AG04449 (cell line): ENCODE measurements around the gene RUSF1.

Experiments
- CTCF ChIA-PET: fragments of 350-600 bp; formaldehyde crosslinking; extraction: SDS; loops from one replicate; lab custom pipeline; 2021; ENCODE audit warnings: antibody characterized with exemption; lab: Yijun Ruan, JAX
- POLR2A ChIA-PET: fragments of 400-600, 350-600 bp; formaldehyde crosslinking; extraction: SDS; loops from one replicate; lab custom pipeline; 2020; ENCODE audit warnings: antibody characterized with exemption, inconsistent platforms; lab: Yijun Ruan, JAX
- DNase-seq: peaks from one replicate; pipeline ENCODE4 v3.0.0-alpha.2; 2010; ENCODE audit warnings: low read depth, low spot score
- H3K4me3 ChIP-seq: 2 replicates; pipeline ENCODE4 v1.5.1; 2011; ENCODE audit warnings: low read depth, mild to moderate bottlenecking, control low read depth, low read length
- CTCF ChIP-seq: IDR thresholded peaks from one replicate; pipeline ENCODE4 v1.5.1; 2011; ENCODE audit warnings: mild to moderate bottlenecking, moderate library complexity, low read length, control low read depth, inconsistent platforms; ENCODE audit not compliant: insufficient read depth; ENCODE audit errors: missing control alignments

Gene RUSF1

GRCh38 chr16:31464348-31464769 lies 43.8 kb downstream of the RUSF1 start:
- no peak for DNase-seq
- TF ChIP-seq CTCF, result no peak
- CTCF ChIA-PET, result interaction anchor here (1.0 kb wide), 1 partner anchor 480 kb away, joined by 3 read pairs; no protein-coding TSS in a partner anchor
- H3K4me3 ChIP-seq, result no peak overlapping the region
- POLR2A ChIA-PET, result no interaction called here

GRCh38 chr16:31461921-31462804 lies 46.0 kb downstream of the RUSF1 start:
- POLR2A ChIA-PET, result interaction anchor here (3.0 kb wide), 1 partner anchor 9 kb away, joined by 12 read pairs; the partner anchor contains the start of gene TGFB1I1
- DNase-seq, result no peak
- TF ChIP-seq CTCF, result no peak
- CTCF ChIA-PET, result interaction anchor here (0.6 to 11.7 kb wide), 8 partner anchors 8 to 527 kb away, joined by 3 to 134 read pairs (median 3); partner anchors contain the start of genes TGFB1I1 and ZNF843
- no peak overlapping the region for H3K4me3 ChIP-seq

- POLR2A ChIA-PET, result interaction anchor here (3.0 kb wide), 1 partner anchor 10 kb away, joined by 12 read pairs; the partner anchor contains the start of gene TGFB1I1
- CTCF ChIA-PET, result interaction anchor here (0.9 to 11.7 kb wide), 28 partner anchors 9 to 526 kb away, joined by 3 to 134 read pairs (median 6); partner anchors contain the start of genes HSD3B7, PYCARD, TGFB1I1 and ZNF843
- no peak overlapping the region for H3K4me3 ChIP-seq
- no peak for DNase-seq
- TF ChIP-seq CTCF, result no peak
Measured at GRCh38 chr16:31461201-31461920, 46.8 kb downstream of the RUSF1 start.

- no peak for DNase-seq
- ChIA-PET POLR2A (interaction anchor here (0.6 to 3.8 kb wide), 6 partner anchors 9 to 318 kb away, joined by 3 to 25 read pairs (median 6); partner anchors contain the start of genes FUS, SLC5A2 and TGFB1I1), CTCF (interaction anchor here (0.8 to 11.7 kb wide), 30 partner anchors 9 to 526 kb away, joined by 3 to 134 read pairs (median 5); partner anchors contain the start of genes HSD3B7, PYCARD, TGFB1I1 and ZNF843)
- TF ChIP-seq CTCF, result peak; percentile 56
- peak overlapping the region; percentile 64 for H3K4me3 ChIP-seq
Measured at GRCh38 chr16:31460582-31461002, 47.6 kb downstream of the RUSF1 start.

GRCh38 chr16:31459687-31460581 lies 48.3 kb downstream of the RUSF1 start:
- peak overlapping the region; percentile 64 for H3K4me3 ChIP-seq
- peak; percentile 90 for DNase-seq
- POLR2A ChIA-PET, result interaction anchor here (0.6 to 3.8 kb wide), 9 partner anchors 10 to 342 kb away, joined by 3 to 25 read pairs (median 3); partner anchors contain the start of genes FUS, KAT8, RUSF1 and SLC5A2
- CTCF ChIA-PET, result interaction anchor here (0.8 to 11.7 kb wide), 34 partner anchors 8 to 506 kb away, joined by 3 to 134 read pairs (median 5); partner anchors contain the start of genes HSD3B7, PYCARD, TGFB1I1 and TRIM72
- no peak for TF ChIP-seq CTCF
